ENCODE data around the gene DNAAF2.
"Not testable (repeated sequence)": the region's sequence is repeated elsewhere in the genome, so short reads cannot be mapped to it uniquely, and the experiment has no call there.

The DNAAF2 gene

GRCh38 chr14:49622022-49622607 lies 12.9 kb downstream of the DNAAF2 start:
- TF ChIP-seq CTCF (conservative IDR thresholded peaks at IDR 0.05; ENCODE audit: low read depth, low read length) = no peak
- Histone ChIP-seq H3K27ac (peak overlapping the region; percentile 99), H3K36me3 (ENCODE audit: insufficient read depth) (peaks cover 7% of the 10 kb centered on the region; the same call in 1 of the 2 replicates), H3K27me3 (ENCODE audit: insufficient read depth, low read depth) (no peaks in the 10 kb centered on the region), H4K20me1 (ENCODE audit: insufficient read depth) (no peaks in the 10 kb centered on the region), H2AFZ (ENCODE audit: low read depth) (no peak overlapping the region), H3K9ac (peak overlapping the region; percentile 97; the same call in 1 of the 2 replicates), H3K79me2 (ENCODE audit: insufficient read depth, low read depth) (peaks cover 89% of the 10 kb centered on the region), H3K4me3 (IDR thresholded peaks at IDR 0.05; ENCODE audit: insufficient read depth, low read depth, low read length) (no peak overlapping the region), H3K4me1 (ENCODE audit: low read depth, poor library complexity, severe bottlenecking) (peaks cover 36% of the 10 kb centered on the region), H3K4me2 (peak overlapping the region; percentile 96)

GRCh38 chr14:49621114-49621881 lies 13.7 kb downstream of the DNAAF2 start:
- peak overlapping the region; percentile 96 for H3K4me2 ChIP-seq
- peaks cover 36% of the 10 kb centered on the region for H3K4me1 ChIP-seq (ENCODE audit: low read depth, poor library complexity, severe bottlenecking)
- peaks cover 88% of the 10 kb centered on the region for H3K79me2 ChIP-seq (ENCODE audit: insufficient read depth, low read depth)
- no peaks in the 10 kb centered on the region for H3K27me3 ChIP-seq (ENCODE audit: insufficient read depth, low read depth)
- no peak overlapping the region for H3K4me3 ChIP-seq (IDR thresholded peaks at IDR 0.05; ENCODE audit: insufficient read depth, low read depth, low read length)
- H3K36me3 ChIP-seq (ENCODE audit: insufficient read depth) = peaks cover 7% of the 10 kb centered on the region; the same call in 1 of the 2 replicates
- TF ChIP-seq CTCF (conservative IDR thresholded peaks at IDR 0.05; ENCODE audit: low read depth, low read length) = no peak
- peak overlapping the region; percentile 99 for H3K27ac ChIP-seq
- H4K20me1 ChIP-seq (ENCODE audit: insufficient read depth) = no peaks in the 10 kb centered on the region
- H2AFZ ChIP-seq (ENCODE audit: low read depth) = peak overlapping the region; percentile 22; the same call in 1 of the 2 replicates
- H3K9ac ChIP-seq = peak overlapping the region; percentile 97

- H4K20me1 ChIP-seq (ENCODE audit: insufficient read depth) = no peaks in the 10 kb centered on the region
- peaks cover 84% of the 10 kb centered on the region for H3K79me2 ChIP-seq (ENCODE audit: insufficient read depth, low read depth)
- no peak within 1 kb of the TSS for H3K4me3 ChIP-seq (IDR thresholded peaks at IDR 0.05; ENCODE audit: insufficient read depth, low read depth, low read length)
- H3K4me2 ChIP-seq = peak within 1 kb of the TSS; percentile 96
- peak within 1 kb of the TSS; percentile 97 for H3K9ac ChIP-seq
- no peaks in the 10 kb centered on the region for H3K27me3 ChIP-seq (ENCODE audit: insufficient read depth, low read depth)
- H3K27ac ChIP-seq = peak within 1 kb of the TSS; percentile 99
- no peak for TF ChIP-seq CTCF (conservative IDR thresholded peaks at IDR 0.05; ENCODE audit: low read depth, low read length)
- peak within 1 kb of the TSS; percentile 38; the same call in 1 of the 2 replicates for H2AFZ ChIP-seq (ENCODE audit: low read depth)
- H3K36me3 ChIP-seq (ENCODE audit: insufficient read depth) = peaks cover 7% of the 10 kb centered on the region; the same call in 1 of the 2 replicates
- H3K4me1 ChIP-seq (ENCODE audit: low read depth, poor library complexity, severe bottlenecking) = peaks cover 32% of the 10 kb centered on the region
Observed at GRCh38 chr14:49620182-49621113, 14.6 kb downstream of the DNAAF2 start, which contains the start of the genes MGAT2 and RPL36AL. MGAT2 (plus strand) TSS chr14:49620799; CDS start chr14:49621269, 470 bp downstream. RPL36AL (minus strand) TSS chr14:49620626; CDS start chr14:49619104, 1,522 bp downstream.

GRCh38 chr14:49619730-49620129 lies 15.3 kb downstream of the DNAAF2 start:
- no peaks in the 10 kb centered on the region for H4K20me1 ChIP-seq (ENCODE audit: insufficient read depth)
- peak overlapping the region; percentile 48; the same call in 1 of the 2 replicates for H3K4me2 ChIP-seq
- no peaks in the 10 kb centered on the region for H3K27me3 ChIP-seq (ENCODE audit: insufficient read depth, low read depth)
- no peak overlapping the region for H3K4me3 ChIP-seq (IDR thresholded peaks at IDR 0.05; ENCODE audit: insufficient read depth, low read depth, low read length)
- peaks cover 77% of the 10 kb centered on the region for H3K79me2 ChIP-seq (ENCODE audit: insufficient read depth, low read depth)
- no peak overlapping the region for H2AFZ ChIP-seq (ENCODE audit: low read depth)
- H3K4me1 ChIP-seq (ENCODE audit: low read depth, poor library complexity, severe bottlenecking) = peaks cover 24% of the 10 kb centered on the region
- peak overlapping the region; percentile 99 for H3K27ac ChIP-seq
- TF ChIP-seq CTCF (conservative IDR thresholded peaks at IDR 0.05; ENCODE audit: low read depth, low read length) = no peak
- peaks cover 7% of the 10 kb centered on the region; the same call in 1 of the 2 replicates for H3K36me3 ChIP-seq (ENCODE audit: insufficient read depth)
- H3K9ac ChIP-seq = peak overlapping the region; percentile 97

- H3K27me3 ChIP-seq (ENCODE audit: insufficient read depth, low read depth); H2AFZ ChIP-seq (ENCODE audit: low read depth); H4K20me1 ChIP-seq (ENCODE audit: insufficient read depth); H3K4me3 ChIP-seq (IDR thresholded peaks at IDR 0.05; ENCODE audit: insufficient read depth, low read depth, low read length); H3K36me3 ChIP-seq (ENCODE audit: insufficient read depth): not testable (repeated sequence)
- Histone ChIP-seq H3K27ac (peak overlapping the region; percentile 99; the same call in 1 of the 2 replicates), H3K9ac (peak overlapping the region; percentile 97), H3K4me2 (peak overlapping the region; percentile 48; the same call in 1 of the 2 replicates), H3K79me2 (ENCODE audit: insufficient read depth, low read depth) (peaks cover 73% of the 10 kb centered on the region), H3K4me1 (ENCODE audit: low read depth, poor library complexity, severe bottlenecking) (peaks cover 20% of the 10 kb centered on the region)
Observed at GRCh38 chr14:49619273-49619672, 15.8 kb downstream of the DNAAF2 start.
